Panc1 (cell line): ENCODE results near the gene MYLK2. TPM values are rescaled to one million over a fixed set of nuclear protein-coding genes. Genes with fewer than 3 reads are reported as not detected.

ENCODE experiments used
- ATAC-seq: fragments of 200-7000 bp; cut with Tn5 transposase; 2 replicates; pipeline ENCODE4 v1.9.1; 2020; ENCODE audit warnings: mild to moderate bottlenecking, moderate library complexity
- BruUV-seq: library from RNA; stranded (reverse); fragments of 400-500 nt; replicated peaks from 2 replicates; lab custom pipeline; 2021; lab: Mats Ljungman, UMichigan
- CTCF ChIA-PET: fragments of 300-600 bp; sonication (Branson Sonifier 250); formaldehyde crosslinking; loops from one replicate; lab custom pipeline; 2022; ENCODE audit warnings: antibody characterized with exemption; lab: Charles Lee
- POLR2A ChIA-PET: fragments of 300-600 bp; sonication (Branson Sonifier 250); formaldehyde crosslinking; loops from one replicate; lab custom pipeline; 2022; ENCODE audit warnings: antibody characterized with exemption; lab: Charles Lee
- DNase-seq: peaks from one replicate; pipeline ENCODE4 v3.0.0-alpha.2; 2010; ENCODE audit warnings: low read depth, low spot score
- H3K27ac ChIP-seq: 2 replicates; pipeline ENCODE4 v1.5.1; 2011; ENCODE audit warnings: mild to moderate bottlenecking, low read length, inconsistent platforms
- H3K27me3 ChIP-seq: fragments of 200-500 bp; sonication (Bioruptor generic); 2 replicates; pipeline ENCODE4 v1.6.0; 2014; ENCODE audit warnings: low read length, inconsistent platforms; ENCODE audit not compliant: control insufficient read depth, insufficient read depth
- H3K36me3 ChIP-seq: fragments of 200-500 bp; sonication (Bioruptor generic); 2 replicates; pipeline ENCODE4 v1.5.1; 2014; ENCODE audit warnings: inconsistent platforms, mild to moderate bottlenecking, low read length, moderate library complexity; ENCODE audit not compliant: control insufficient read depth, insufficient read depth
- H3K4me1 ChIP-seq: 2 replicates; pipeline ENCODE4 v1.5.1; 2011; ENCODE audit warnings: inconsistent platforms, mild to moderate bottlenecking, low read length, moderate library complexity; ENCODE audit not compliant: control insufficient read depth, insufficient read depth
- H3K4me3 ChIP-seq, 2 experiments: 2 replicates each; pipeline ENCODE4 v1.5.1; 2011 to 2012; ENCODE audit warnings: low read depth in 2 of 2, low read length in 2 of 2, mild to moderate bottlenecking in 2 of 2, inconsistent platforms in 1 of 2, moderate library complexity in 1 of 2
- H3K9me3 ChIP-seq: fragments of 200-500 bp; sonication (Bioruptor generic); 2 replicates; pipeline ENCODE4 v1.5.1; 2014; ENCODE audit warnings: low read depth, mild to moderate bottlenecking, inconsistent platforms, low read length, moderate library complexity; ENCODE audit not compliant: control insufficient read depth, insufficient read depth
- CTCF ChIP-seq: fragments of 450-650 bp; IDR thresholded peaks from 2 replicates; pipeline ENCODE4 v1.5.1; 2017; ENCODE audit warnings: mild to moderate bottlenecking
- POLR2AphosphoS5 ChIP-seq: IDR thresholded peaks from 2 replicates; pipeline ENCODE4 v1.6.1; 2012; ENCODE audit warnings: mild to moderate bottlenecking, low read depth, low read length, moderate library complexity
- REST ChIP-seq, 2 experiments: IDR thresholded peaks; 2 replicates each; pipeline ENCODE4 v1.6.1; 2011 to 2012; ENCODE audit warnings: low read depth in 2 of 2, control low read depth in 1 of 2, low read length in 1 of 2, mild to moderate bottlenecking in 1 of 2, moderate library complexity in 1 of 2; ENCODE audit not compliant: insufficient read depth in 1 of 2
- SIN3A ChIP-seq: IDR thresholded peaks from 2 replicates; pipeline ENCODE4 v1.6.1; 2012; ENCODE audit warnings: low read depth, mild to moderate bottlenecking, low read length, moderate library complexity, borderline replicate concordance; ENCODE audit not compliant: insufficient read depth
- TCF7L2 ChIP-seq: IDR thresholded peaks from 2 replicates; pipeline ENCODE4 v1.6.1; 2011; ENCODE audit warnings: mild to moderate bottlenecking, low read depth, low read length, inconsistent platforms
- in situ Hi-C: cut with HindIII; loops from 2 replicates; pipeline ENCODE4 v1.10.0; 2016; ENCODE audit warnings: low sequenced_read_pairs, low pct_unique_long_range_greater_than_20kb
- intact Hi-C: fragments of 100-400 bp; cut with micrococcal nuclease; formaldehyde crosslinking; loops from one replicate; pipeline ENCODE4 v1.10.0; 2022; ENCODE audit not compliant: unreplicated experiment
- total RNA-seq: library from RNA; stranded (reverse); gene quantifications from one replicate; pipeline ENCODE4 v1.2.1, GENCODE V29; 2021; ENCODE audit not compliant: unreplicated experiment

MYLK2 gene
- total RNA-seq, 1 experiment from 2014 or later: 0.87 TPM

GRCh38 chr20:31861385-31862156 lies 42.4 kb downstream of the MYLK2 start:
- no TSS peak for BruUV-seq
- peak overlapping the region; percentile 57 for H3K27ac ChIP-seq
- peaks cover 18% of the 10 kb centered on the region for H3K4me1 ChIP-seq
- H3K9me3 ChIP-seq: no peaks in the 10 kb centered on the region
- no peaks in the 10 kb centered on the region for H3K27me3 ChIP-seq
- no peaks in the 10 kb centered on the region for H3K36me3 ChIP-seq
- DNase-seq: no peak
- in situ Hi-C loops: no loop called here
- intact Hi-C loops: no loop called here
- peak; percentile 88 for ATAC-seq
- ChIA-PET POLR2A (interaction anchor here (0.5 to 0.6 kb wide), 2 partner anchors 8 to 79 kb away, joined by 3 read pairs; no protein-coding TSS in a partner anchor), CTCF (interaction anchor here (1.2 kb wide), 1 partner anchor 90 kb away, joined by 5 read pairs; the partner anchor contains the start of gene PDRG1)
- TF ChIP-seq SIN3A: peak; percentile 62; the same call in 1 of the 2 replicates
- TF ChIP-seq POLR2AphosphoS5: no peak
- peak overlapping the region; percentile 49 to 71 for H3K4me3 ChIP-seq

GRCh38 chr20:31862157-31862470 lies 43.0 kb downstream of the MYLK2 start:
- H3K36me3 ChIP-seq: no peaks in the 10 kb centered on the region
- in situ Hi-C loops: no loop called here
- TF ChIP-seq REST (IDR thresholded peaks at IDR 0.05; ENCODE audit: insufficient read depth in 1 of 2, low read depth in 2 of 2, low read length in 1 of 2): no peak
- TF ChIP-seq SIN3A: no peak
- TF ChIP-seq CTCF: no peak
- TF ChIP-seq TCF7L2: no peak
- BruUV-seq: no TSS peak
- DNase-seq: no peak
- peak overlapping the region; percentile 55 for H3K27ac ChIP-seq
- intact Hi-C loops: no loop called here
- H3K4me1 ChIP-seq: peaks cover 18% of the 10 kb centered on the region
- no peak for ATAC-seq
- ChIA-PET POLR2A (interaction anchor here (0.5 to 0.6 kb wide), 2 partner anchors 9 to 80 kb away, joined by 3 read pairs; no protein-coding TSS in a partner anchor), CTCF (no interaction called here)
- H3K27me3 ChIP-seq: no peaks in the 10 kb centered on the region
- no peaks in the 10 kb centered on the region for H3K9me3 ChIP-seq
- H3K4me3 ChIP-seq: peak overlapping the region; percentile 49 to 71

- Histone ChIP-seq H3K36me3 (no peaks in the 10 kb centered on the region), H3K4me3 (no peak overlapping the region), H3K27ac (no peak overlapping the region), H3K27me3 (no peaks in the 10 kb centered on the region), H3K9me3 (no peaks in the 10 kb centered on the region), H3K4me1 (peaks cover 18% of the 10 kb centered on the region)
- intact Hi-C loops: no loop called here
- no TSS peak for BruUV-seq
- CTCF ChIA-PET: interaction anchor here (1.2 kb wide), 1 partner anchor 10 kb away, joined by 3 read pairs; no protein-coding TSS in a partner anchor
- ATAC-seq (no peak), DNase-seq (no peak)
- TF ChIP-seq TCF7L2 (no peak), POLR2AphosphoS5 (no peak), CTCF (no peak), SIN3A (no peak), REST (IDR thresholded peaks at IDR 0.05; ENCODE audit: insufficient read depth in 1 of 2, low read depth in 2 of 2, low read length in 1 of 2) (no peak)
- POLR2A ChIA-PET: interaction anchor here (0.9 kb wide), 1 partner anchor 229 kb away, joined by 4 read pairs; no protein-coding TSS in a partner anchor
- in situ Hi-C loops: no loop called here
These were observed 43.4 kb downstream of the MYLK2 start for GRCh38 chr20:31862506-31862905.
